OCI-M2 (cell line): Measurements from ENCODE around the gene BTBD7.

Experiments used
- DNase-seq: peaks from one replicate; lab custom pipeline; 2025; ENCODE audit not compliant: unreplicated experiment; lab: John Stamatoyannopoulos, UW

BTBD7 gene

DNA sequence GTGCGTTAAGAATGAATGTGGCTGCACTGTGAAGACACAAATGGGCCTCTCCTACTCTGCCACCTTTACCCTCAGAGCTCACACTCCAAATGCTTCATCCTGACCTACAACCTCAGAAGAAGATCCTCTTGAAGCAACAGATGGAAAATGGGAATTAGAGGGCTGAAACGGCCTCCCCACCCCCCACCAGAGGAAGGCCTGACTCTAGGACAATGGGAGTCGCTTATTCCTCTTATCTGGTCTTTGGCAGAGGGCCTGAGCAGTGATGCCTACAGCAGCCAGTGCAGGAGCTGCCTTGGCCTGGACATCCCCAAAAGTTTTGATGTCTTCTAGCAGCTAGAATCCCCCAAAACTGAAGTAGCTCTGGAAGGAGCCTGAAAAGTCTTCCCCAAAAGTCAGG, 29.2 kb downstream of the BTBD7 start:
- no peak for DNase-seq

DNA sequence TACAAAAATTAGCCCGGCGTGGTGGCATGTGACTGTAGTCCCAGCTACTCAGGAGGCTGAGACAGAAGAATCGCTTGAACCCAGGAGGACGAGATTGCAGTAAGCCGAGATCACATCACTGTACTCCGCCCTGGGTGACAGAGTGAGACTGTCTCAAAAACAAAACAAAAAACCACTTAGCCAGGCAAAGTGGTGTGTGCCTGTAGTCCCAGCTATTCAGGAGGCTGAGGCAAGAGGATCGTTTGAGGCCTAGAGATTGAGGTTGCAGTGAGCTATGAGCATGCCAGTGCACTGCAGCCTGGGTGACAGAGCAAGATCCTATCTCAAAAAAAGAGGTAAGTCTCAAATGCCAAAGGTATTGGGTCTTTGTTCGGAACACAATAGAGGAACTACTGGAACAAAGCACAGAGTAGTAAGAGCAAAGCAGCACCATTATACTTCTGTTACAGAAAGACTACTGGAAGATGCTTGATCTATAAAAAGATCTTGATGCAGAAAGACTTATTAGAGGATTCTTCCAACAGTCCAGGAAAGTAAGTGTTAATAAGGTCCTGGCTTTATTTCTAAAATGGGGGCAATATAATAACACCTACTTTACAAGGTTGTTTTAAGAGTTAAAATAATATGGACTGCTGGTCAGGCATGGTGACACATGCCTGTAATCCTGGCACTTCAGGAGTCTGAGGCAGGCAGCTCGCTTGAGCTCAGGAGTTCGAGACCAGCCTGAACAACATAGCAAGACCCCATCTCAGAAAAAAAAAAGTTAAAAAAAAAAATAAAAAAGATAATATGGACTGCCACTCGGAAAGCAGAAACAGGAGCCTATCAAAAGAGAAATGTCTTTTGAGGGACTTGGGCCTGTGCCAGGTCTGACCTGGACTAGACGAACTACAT, 29.9 kb downstream of the BTBD7 start:
- DNase-seq: no peak

GRCh38 chr14:93301821-93302447, 30.9 kb downstream of the BTBD7 start:
- no peak for DNase-seq

GRCh38 chr14:93299866-93300265, 33.0 kb downstream of the BTBD7 start:
- no peak for DNase-seq

DNA sequence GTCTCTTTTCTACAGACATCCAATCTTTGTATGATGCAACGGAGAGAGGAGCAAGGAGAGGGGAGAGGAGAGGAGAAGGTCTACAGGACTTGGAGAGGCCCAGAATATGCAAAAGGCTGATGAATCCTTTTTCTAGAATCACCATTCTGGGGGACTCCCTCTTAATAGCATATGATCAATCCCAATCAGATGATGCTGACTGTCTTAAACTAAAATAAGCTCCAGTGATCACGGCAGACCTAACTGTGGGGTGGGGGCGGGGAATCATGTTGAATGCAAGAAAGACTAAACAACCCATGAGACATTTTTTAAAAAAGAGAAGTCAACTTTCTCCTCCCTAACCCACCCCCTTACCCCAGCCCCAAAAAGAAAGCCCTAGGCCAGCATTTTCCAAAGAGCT, 33.4 kb downstream of the BTBD7 start:
- DNase-seq: no peak

DNA sequence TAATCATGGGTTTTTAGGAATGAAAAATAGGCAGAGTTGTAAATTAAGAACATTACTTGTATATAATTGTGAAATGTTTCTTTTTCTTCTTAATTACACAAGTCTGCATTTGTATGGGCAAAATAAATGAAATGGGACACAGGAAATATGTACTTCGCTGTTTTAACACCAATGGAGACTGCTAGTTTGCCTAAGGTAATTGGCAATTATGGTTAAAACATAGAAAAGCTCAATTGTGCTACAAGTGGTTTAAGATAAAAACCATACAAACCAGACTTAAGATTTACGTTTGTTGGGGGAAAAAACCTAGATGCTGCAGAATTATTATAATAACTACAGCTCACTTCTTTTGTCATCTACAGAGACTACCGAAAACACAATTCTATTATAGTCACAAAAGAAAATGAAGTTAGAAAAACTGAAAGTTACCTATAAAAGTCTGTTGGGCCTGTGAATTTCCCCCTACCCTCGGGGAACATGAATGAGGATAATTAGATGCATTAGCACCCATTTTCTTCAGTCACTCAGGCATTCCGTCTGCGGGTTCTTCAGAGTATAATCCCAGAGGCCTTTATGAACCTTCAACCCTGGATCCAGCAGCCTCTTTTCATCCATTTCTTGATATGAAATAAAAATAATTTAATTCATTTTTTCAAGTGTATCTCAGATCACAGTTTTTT, 37.2 kb downstream of the BTBD7 start:
- no peak for DNase-seq

DNA sequence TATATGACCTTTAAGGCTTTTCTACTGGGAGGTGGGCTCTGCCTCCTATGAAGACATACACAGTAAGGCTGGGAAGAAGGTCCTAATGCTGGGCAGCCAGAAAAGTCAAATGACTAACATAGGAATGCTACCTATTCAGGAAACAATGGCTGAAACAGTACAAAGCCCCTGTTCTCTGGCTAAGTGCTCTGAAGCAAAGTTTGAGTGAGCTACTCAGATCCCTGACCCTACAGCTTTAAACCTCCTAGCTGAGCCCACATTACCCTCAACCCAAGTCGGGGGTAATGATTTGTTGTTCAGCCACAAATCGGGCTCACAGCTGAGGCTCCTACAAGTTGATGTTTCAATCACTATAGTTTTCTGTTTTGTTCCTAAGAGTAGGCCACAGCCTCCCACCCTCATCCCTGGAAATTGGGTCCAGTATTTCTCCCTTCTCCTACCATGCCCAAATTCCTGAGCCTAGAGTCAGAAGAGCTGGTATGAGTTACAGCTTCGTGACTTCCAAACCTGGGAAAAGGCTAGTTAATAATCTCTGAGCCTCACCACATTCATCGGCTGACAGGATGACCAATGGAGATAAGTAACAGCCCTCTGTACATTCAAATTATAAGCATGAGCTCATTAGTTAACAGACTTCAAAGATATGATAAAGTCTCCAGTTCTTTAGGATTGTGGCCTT, 46.5 kb downstream of the BTBD7 start:
- DNase-seq: no peak

DNA sequence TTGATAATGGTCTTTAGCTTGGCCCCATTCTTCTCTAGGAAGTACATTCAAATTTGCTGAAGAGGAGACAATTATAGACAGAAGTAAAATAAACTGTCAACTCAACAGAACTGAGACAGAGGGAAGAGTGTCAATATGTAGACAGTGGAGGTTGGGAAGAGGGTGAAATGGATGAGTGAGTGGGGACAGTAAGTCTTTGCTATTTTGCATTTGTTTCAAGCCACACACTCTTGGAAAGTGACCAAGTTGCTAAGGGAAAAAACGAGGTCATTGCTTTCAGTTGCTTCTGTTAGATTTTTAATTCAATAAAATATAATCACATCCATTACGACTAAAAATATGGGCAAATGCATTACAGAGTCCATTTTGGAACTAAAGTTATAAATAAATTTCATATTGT, 47.8 kb downstream of the BTBD7 start:
- no peak for DNase-seq

DNA sequence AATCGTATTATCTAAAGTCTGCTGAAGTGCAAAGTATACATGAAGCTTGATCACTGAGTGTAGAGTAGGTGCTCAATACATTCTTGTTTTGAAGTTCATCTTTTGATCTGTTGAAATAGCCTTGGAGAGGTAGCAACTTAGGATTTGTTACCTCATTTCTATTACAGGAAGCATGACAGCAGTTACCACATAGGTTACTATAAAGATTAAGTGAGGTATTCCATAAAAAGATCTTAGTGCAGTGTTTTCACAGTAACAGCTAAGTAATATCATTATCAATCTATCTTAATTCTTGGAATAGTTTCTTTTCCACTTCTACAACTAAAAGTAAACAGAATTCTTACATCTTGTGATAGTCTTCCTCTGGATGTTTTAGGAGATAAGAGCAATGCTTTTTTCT, 50.9 kb downstream of the BTBD7 start:
- no peak for DNase-seq

DNA sequence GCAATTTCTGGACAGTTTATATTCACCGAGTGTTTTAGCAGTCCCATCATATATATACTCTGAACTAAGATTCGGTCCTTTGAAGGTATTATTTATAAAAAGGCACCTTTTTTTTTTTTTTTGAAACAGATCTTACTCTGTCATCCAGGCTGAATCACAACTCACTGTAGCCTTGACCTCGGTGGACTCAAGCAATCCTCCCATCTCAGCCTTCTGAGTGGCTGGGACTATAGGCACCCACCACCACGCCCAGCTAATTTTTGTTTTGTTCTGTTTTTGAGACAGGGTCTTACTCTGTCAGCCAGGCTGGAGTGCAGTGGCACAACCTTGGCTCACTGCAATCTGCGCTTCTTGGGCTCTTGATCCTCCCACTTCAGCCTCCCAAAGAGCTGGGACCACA, 52.1 kb downstream of the BTBD7 start:
- DNase-seq: no peak

GRCh38 chr14:93276031-93276716, 56.7 kb downstream of the BTBD7 start:
- DNase-seq: no peak

DNA sequence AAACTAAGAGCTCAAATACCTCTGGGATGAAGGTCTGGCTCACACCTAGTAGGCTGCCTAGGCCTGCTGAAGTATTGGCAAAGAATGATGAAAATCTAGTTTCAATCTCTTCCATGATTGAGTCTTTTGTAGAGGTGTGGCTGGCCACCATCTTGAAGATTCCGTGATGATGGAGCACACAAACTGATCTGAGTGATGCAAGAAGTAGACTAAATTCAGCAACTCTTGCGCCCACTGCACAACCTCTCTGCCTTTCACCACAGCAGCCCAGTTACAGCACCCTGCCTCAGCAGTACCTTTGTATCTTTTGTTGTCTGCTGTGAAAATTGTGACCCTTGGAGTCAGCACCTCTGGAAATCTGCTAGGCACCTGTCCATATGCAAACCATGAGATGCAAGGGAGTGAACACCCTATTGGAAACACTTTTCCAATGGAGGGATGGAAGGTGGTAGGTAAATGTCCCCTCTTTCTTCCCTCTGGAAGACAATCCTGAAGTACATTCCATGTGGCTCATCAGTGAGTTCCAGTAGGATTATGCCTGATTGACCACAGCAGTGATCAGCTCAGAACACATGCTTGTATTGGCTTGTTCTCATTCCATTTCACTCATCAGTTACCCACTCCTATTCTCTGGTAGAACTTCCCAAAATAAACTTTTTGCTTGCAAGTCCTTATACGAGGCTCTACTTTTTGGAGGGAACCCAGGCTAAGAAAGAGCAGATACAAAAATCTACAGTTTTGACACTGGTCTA, 58.6 kb downstream of the BTBD7 start:
- DNase-seq: no peak

DNA sequence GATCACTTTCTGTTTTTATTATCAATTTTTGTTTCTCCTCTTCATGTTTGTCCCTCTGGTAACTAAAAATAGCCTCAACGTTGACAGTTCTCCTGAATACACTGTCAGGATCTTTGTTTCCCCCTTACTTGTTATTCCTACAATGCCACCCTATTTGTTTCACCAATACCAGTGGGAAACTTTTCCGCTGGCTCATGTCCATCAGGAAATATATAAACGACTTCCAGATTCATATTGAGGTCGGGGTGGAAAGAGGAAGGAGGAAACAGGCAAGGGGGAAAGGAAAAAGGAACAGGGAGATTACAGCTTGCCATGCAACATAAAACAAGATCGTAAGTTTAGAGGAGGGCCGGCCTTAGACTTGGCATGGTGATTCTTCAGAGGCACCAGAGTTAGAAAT, 61.7 kb downstream of the BTBD7 start:
- no peak for DNase-seq

- DNase-seq: no peak
Observed at GRCh38 chr14:93269341-93270068, 63.3 kb downstream of the BTBD7 start.

- no peak for DNase-seq
Observed at GRCh38 chr14:93268406-93268805, 64.4 kb downstream of the BTBD7 start.

DNA sequence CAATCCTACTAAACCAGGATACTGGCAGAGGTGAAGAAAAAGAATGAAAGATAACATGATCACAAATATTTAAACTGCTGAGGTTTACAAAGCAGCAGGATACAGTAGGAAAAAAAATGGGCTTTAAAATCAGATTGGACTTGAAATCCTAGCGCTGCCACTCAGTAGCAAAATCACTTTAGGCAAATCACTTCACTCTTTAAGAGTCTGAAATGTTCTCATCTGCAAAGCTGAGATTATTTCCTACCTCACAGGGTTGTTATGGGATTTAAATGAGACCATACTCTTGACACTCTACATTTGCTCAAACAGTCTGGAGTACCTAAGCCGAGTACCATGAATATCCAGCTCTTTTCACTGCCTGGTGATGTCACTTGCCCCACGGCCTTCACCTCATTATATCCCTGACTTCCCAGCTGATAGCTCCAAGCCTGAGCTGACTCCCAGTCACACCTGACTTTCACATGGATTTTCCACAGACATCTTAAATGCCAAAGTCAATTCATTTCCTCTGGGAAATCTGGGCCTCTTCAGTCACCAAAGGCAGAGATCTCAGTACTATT, 65.6 kb downstream of the BTBD7 start:
- DNase-seq: no peak

DNA sequence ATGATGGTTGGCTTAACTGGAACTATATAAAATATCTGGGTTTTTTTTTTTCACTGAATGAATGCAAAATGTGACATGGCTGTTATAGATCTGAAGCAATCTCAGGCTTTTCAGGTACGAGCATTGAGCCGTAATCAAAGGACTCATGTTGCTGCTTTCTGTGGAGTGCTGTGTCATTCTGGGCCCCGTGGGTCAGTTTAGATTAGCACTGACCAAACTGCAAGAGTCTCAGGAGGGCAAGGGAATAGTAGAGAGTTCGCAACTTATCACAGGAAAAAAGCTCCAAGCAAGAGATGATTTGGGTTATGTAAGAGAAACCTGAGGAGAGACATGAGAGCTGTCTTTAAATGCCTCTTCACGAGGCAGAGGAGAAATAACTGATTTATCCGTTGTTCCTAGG, 66.7 kb downstream of the BTBD7 start:
- no peak for DNase-seq

DNA sequence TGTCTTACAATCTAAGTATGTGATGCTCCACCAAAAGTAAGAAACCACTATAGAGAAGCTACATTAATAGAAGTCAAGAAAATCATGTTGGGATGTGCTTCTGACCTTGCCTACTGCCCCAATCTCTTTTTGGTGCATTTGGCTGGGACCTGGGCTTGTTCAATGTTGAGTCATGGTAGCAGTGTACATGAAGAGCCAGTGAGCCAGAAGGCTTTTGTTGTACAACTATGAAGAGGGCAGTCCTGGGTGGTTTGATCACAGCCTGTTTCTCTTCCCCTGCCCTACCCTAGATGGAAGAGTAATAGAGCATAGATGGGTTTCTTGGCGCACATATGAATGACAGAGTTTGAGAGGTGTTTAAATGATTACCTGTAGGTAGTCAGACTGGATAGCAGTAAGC, 69.4 kb downstream of the BTBD7 start:
- no peak for DNase-seq

GRCh38 chr14:93262446-93262845, 70.4 kb downstream of the BTBD7 start:
- DNase-seq: no peak
